SHP77 treated with DMSO at 0.1 percent for 48 hours (cell line): ENCODE results near the gene NAV2.

Experiments
- DNase-seq: peaks from one replicate; lab custom pipeline; 2025; lab: John Stamatoyannopoulos, UW

The NAV2 gene

DNA sequence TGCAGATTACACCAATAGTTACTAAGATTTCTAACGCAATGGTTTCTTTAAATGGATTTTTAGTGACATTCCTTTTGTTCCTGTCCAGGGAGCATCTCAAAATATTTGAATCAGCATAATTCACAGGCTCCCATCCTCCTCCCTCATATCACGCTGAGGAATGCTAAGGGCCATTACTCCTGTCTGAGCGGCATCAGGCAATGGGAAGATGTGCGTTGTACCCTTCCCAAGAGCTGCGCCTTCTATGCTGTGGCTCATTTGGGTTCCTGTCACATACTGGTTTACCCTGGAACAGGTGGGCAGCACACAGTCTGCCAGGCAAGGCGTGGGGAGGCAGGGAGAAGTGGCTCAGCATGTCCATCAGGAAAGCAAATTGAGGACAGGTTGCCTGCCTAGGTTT lies 325.8 kb downstream of the NAV2 start:
- DNase-seq, result no peak

DNA sequence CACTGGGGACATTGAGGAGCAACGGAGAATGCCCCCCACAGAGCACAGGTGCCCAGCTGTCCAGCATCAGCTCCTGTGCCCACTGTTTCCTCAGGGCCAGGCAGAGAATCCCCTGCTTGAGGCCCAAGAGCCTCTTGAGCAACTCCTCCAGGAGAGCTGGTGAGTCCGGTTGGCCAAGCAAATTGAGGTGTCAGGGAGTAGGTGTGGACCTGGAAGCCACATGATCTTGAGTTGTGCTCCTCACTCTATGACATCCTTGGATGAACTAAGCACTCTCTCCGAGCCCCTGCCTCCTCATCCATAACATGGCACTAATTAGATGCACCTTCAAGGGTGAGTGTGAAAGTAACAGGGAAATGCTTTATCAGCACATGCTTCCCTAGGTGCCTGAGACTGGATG lies 326.3 kb downstream of the NAV2 start:
- DNase-seq, result no peak

DNA sequence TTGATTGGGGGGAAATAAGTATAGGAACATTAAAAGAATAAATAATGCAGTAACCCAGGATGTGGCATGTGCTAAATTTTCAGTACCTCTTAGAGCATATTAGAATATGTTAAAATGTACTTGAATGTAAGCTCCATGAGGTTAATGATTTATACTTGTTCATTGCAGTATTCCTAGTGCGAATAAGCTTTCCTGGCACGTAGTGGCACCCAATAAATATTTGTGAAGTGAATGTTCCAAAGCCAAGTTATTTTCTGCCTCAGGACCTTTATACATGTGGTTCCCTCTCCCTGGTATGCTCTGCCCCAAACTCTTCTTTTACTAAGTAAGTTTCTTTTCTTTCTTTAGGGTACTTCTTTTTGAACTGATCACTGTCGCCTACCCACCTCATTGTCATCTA lies 328.9 kb downstream of the NAV2 start:
- no peak for DNase-seq

DNA sequence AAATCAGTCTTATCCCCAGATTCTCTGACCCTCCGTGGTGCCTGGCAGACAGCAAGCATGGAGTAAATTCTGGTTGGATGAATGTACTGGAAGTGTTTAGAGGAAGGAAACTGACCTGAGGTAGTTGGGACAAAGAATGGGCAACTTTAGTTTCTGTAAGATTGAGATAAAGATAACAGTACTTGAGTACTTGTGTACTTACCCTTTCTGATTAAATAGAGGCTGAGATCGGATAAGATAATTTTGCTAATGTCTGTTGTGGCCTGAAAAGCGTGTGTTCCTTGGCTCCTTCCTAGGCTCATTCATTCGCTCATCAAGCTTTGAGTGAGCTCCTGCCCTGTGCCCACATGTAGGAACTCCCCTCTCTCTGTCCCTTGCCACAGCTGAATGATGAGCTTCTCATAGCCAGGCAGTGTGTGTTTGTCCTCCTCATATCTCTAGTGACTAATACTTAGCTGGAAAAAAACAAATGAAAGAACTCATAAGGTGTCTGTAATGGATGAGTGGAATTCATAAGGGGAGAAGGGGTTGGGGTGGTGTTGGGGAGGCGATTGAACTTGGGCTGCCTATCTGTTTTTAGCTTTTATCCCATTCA lies 329.5 kb downstream of the NAV2 start:
- no peak for DNase-seq

DNA sequence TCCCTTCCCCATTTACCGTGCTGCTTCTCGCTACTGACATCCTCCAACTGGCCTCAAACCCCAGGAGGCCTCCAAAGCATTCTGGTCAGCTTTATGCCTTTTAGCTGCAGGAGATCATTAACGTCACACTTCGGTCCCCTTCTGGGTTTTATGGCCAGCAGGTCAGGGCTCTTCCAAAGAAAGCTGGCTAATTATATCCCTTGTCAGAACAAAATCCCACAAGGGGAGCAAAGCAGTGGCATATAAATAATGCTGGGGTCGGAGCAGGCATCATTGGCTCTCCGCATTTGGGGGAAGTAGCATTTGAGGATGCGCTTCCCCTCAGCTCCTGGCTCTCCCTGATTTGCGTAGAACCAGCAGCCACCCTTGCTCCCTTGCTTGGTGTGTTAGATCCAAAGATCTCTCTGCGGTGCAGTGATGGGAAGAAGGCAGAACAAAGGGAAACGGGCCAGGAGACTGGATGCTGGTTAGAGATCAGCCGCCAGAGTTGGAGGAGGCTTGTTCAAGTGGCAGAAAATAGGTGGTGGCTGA lies 330.2 kb downstream of the NAV2 start:
- no peak for DNase-seq

DNA sequence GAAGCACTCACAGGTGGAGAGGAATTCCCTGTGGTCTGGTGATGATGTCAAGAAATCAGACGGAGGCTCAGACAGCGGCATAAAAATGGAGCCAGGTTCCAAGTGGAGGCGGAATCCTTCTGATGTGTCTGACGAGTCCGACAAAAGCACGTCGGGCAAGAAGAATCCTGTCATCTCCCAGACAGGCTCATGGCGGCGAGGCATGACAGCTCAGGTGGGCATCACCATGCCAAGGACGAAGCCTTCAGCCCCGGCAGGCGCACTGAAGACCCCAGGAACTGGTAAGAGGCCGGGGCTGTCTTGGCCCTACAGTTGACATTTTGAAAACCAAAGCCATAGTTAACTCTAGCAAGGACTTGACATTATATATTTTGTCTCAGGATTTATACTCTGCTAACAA lies 331.4 kb downstream of the NAV2 start:
- no peak for DNase-seq

DNA sequence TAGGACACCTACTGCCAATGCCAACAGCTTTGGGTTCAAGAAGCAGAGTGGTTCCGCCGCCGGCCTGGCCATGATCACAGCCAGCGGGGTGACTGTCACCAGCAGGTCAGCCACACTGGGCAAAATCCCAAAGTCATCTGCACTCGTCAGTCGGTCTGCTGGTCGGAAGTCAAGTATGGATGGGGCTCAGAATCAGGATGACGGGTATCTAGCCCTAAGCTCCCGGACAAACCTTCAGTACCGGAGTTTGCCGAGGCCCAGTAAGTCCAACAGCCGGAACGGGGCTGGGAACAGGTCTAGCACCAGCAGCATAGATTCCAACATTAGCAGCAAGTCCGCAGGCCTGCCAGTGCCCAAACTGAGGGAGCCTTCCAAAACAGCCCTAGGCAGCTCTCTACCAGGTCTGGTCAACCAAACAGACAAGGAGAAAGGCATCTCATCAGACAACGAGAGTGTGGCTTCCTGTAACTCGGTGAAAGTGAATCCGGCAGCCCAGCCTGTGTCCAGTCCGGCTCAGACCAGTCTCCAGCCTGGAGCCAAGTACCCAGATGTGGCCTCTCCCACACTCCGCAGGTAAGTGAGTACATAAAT lies 332.6 kb downstream of the NAV2 start:
- DNase-seq, result no peak

DNA sequence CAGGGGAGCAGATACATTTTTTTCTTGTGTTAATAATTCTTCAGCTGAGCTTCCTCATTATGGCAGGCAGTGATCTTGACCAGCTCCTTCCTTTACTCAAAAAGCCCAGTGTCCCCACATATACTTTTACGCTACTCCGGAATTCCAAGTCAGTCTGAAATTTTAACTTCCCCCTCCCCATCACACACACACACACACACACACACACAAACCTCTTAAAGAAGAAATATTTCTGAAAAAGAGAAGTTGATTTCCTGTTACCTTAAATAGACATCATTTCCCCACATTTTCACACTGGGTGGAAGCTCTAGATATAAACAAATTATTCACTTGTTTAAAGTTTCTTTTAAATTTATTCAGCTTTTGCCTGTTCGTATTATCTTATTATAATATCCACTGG lies 333.8 kb downstream of the NAV2 start:
- DNase-seq, result no peak

DNA sequence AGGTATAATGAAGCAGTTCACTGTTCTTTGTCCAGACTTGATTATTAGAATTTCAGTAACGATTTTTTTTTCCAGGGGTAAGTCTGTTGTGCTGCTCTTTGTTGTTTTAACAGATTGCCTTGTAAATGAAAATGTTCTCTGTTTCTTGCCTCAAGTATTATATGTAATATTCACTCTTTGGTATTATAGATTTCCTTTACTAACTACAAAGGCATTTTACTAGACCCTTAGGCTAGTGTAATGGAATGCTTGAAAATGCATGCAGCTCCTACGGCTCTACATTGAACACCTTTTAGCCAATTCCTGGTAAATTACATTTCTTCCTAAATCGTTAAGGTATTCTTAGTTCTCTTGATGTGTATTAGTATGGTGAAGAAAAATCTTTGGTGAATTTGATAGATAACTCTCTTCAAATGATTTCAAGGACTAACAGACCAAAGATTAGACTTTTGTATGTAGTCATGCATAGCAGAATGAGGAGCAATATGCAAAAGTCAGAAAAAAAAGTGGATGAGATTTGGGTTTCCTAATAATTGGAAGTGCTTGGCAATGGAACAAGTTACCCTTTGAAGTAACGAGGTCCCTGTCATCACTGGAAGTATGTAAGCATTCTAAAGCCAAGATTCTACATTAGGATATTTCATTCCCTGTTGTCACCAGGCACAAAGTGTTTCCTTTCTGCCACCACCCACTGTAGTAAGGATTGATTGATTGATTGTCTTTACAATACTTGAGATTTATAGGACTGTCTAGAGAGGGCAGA lies 334.6 kb downstream of the NAV2 start:
- no peak for DNase-seq

DNA sequence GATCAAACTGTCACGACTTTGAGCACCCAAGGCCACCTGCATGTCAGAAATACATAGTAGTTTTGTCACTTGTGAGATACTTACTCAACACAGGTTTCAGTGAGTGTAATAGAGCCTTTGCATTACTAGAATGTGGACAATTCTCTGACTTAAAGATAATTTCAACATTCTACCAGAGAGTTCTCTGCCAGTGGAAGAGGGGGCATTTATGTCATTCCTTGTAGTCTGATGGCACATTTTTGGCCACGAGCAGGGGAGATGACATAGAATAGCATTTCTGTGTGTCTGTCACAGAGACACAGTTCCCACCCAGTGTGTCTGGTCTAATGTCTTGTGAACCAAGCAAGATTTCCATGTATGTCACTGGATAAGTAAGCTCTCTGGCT lies 335.1 kb downstream of the NAV2 start:
- no peak for DNase-seq

DNA sequence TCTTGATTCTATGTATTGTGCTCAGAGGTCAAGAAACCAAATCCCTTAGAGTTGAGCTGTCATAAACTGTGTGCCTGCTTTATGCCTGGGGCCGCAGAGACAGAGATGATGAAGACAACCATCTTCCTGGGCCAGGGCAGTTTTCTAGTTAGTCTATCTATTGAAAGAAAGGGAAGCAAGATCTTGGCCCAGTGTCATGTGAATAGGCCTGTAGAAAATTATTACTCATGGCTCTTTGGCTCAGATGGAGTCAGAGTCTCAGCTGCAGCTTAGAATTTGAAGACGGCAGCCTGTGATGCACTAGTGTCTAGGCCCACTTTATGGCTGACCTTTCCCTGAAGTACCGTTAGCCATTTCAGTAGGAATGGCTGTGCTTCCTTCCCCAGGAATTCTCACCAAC lies 335.6 kb downstream of the NAV2 start:
- no peak for DNase-seq

DNA sequence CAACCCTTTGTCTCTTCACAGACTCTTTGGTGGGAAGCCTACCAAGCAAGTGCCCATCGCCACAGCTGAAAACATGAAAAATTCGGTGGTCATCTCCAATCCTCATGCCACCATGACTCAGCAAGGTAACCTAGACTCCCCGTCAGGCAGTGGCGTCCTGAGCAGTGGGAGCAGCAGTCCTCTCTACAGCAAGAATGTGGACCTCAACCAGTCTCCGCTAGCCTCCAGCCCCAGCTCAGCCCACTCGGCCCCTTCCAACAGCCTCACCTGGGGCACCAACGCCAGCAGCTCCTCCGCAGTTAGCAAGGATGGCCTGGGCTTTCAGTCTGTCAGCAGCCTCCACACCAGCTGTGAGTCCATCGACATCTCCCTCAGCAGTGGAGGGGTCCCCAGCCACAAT lies 336.1 kb downstream of the NAV2 start:
- DNase-seq, result no peak

DNA sequence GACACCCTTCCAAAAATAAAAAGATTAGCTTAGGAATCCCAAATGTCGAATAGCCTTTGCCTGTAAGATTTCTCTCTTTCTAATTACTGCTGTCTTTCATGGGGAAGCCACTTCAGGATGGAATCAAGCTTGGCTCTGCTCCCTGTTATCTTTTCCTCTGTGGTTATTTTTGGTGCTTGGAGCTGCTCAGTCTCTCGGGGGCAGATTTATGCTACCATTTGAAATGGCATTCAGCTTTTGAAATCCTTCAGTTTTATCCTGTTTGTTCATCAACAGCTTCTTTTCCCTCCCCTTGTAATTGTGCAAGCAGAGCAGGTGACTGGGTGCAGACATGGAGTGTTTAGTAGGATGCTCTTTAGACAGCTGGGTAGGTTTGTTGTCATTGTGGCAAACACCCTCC lies 336.6 kb downstream of the NAV2 start:
- no peak for DNase-seq

DNA sequence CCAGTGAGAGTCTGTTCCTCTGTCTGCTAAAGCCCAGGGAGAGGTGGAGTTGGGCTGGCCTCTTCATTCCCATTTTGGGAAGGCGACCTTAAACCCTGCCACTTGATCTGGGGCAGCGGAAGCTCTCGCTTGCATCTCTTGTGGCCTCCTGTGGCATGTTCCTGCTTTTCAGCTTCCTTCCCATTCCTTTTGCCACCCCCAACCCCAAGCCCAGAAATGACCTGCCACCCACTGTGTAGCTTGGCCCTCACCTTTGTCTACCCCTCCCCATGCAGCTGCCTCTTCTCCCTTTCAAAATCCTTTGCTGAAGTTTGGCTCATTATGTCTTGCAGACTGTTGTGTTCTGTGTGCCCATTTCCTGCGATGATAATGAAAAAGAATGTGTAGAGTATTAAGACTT lies 337.4 kb downstream of the NAV2 start:
- no peak for DNase-seq

DNA sequence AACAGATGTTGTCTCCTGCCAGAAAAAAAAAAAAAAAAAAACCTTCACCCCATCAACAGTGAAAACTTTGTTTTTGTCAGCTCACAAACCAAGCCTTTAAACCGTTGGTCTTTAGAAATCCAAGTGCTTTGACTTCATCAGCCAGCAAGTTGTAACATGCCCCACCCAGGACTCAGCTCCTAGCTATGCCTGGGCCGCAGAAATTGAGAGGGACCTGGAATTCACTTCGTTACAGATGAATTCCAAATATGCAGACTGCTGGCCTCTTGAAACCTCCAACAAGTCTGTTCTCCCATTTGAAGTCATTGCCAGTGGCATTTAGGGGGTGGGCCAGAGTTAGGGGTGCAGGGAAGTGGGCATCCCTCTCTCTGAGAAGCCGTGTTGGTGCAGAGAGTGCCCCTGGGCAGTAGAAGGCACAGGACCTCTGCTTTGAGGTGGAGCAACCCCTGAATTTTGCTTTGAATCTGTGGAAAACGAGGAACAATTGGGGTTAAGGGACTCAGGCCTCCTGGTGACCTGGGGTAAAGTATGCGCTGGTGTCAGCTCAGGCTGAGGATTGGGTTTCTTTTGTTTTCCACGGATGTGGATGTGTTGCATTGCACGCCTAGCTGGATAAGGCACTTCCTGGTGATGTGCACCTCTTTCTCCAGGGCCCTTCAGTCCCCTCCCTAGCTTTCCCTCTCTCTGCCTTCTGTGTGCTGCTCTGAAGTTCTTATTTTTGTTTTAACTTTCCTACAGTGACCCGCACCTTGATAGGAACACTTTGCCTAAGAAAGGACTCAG lies 338.1 kb downstream of the NAV2 start:
- no peak for DNase-seq

DNA sequence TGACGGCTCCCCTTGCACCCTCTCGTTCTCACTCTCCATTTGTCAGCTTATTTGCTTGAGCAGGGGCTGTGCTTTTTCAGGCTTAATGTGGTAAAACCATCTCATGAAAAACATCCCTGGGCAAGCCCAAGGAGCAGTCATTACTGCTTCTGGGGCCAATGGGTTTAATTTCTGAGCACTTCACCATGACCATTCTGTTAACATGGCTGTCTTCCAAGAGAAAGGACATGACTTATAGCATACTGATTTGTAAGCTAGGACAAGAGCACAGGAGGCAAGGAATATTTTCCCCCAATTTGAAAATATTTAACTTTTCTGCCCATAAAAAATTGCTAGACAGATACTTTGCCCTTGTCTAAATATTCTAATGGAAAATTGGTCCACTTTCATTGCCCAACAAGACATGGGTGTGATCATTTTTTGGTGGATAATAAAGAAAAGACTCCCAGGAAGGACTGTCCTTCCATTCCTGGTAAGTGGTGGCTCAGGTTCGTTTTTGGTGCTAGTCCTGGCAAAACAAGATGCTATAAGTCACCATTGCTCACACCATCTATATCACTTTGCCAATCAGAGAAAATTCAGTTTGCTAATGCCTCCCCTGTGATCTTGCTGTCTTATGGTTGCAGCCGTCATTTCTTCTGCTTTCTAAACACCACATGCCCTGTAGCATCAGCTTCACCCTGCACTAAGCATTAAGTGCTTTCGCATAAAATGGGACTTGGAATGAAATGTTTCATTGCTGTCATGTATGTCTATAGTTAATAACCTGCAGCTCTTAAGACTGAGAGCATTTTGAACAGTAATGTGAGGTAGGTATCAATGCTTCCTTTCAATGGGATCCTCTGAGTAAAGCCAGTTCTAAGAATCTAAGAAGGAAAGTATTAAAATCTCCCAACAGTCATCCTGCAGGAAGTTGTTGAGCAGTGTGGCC lies 339.1 kb downstream of the NAV2 start:
- no peak for DNase-seq

DNA sequence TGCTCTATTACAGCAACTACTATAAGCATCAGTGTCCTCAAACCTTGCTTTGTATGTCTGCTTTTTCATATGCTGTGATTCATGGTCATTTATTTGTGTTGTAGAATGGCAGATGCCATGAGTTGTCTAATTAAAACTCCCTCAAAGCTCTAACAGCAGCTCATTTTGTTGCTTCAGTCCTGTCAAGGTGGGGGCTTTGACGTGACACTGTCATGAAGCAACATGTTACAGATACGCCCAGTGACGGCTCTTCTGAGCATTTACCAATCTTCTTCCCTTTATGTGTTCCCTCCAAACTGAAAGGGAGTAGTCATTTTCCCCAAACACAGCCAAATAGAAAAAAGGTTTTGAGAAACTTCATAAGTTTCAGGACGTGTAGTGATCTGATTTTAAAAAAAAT lies 340.9 kb downstream of the NAV2 start:
- no peak for DNase-seq

DNA sequence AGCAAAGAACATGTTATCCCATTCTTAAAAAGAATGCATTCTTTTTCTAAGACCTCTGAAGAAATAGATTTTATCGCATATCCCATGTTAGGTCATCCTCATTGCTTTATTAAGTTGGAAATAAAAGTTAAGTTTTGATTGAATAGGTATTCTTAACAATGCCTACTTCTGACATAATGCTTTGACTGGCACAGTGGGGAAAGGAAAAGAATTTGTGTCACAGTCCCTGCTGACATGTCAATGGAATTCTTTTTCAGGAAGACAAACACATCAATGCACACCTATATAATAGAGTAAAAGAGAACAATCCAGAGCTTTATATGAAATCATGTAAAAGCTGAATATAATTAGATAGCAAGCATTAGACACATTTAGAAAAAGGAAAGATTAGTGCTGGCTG lies 341.9 kb downstream of the NAV2 start:
- no peak for DNase-seq

DNA sequence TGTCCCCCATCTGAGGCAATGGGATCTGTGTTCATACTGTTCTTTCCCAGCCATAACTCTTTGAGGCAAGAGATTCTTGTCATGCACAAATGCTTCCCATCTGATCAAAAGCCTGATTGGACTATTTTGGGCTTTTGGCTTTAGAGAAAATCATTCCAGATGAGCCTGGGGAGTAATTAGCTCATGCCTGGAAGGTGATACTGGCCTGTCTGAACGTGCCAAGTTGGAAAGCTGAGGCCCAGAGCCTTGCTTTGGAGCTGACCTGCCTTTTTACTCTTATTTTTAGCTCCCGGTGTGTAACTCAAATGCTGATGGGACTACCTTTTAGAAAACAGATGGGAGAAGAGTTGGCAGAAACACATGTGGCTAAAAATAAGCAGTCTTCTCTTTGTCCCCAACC lies 342.7 kb downstream of the NAV2 start:
- no peak for DNase-seq

DNA sequence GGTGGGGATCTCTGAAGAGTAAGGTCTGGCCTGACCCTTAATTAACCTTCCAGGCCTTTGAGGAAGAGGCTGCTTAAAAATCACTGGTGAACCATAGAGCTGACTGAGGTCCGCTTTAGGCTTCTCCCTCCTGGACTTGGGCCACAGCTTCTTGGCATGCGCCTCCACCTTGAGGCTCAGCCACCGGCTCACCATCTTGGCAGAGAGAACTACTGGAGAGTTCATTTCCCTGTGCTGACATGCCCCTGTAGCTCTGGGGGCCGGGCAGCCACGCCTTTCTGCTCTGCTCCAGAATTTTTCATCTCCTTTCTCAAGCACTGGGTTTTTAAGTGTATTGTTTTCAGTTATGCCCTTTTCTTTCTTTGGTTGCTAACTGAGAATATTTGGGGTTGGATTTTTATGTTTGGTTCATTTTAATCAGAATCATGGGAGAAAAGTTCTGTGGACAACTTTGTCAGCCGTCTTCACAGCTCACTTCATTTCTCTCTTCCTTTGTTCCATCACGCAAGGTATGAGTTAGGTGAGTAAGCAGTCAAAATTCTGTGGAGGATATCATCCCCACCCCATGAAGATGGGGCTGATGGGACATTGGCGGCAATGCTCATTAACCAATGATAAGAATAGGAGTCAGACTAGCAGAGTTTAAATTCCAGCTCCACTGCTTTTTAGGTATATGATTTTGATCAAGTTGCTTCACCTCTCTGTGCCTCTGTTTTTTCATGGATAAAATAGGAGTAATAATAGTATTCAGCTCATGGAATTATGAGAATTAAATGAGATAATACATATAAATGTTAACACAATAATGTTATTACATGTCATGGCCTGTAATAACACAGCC lies 343.7 kb downstream of the NAV2 start:
- no peak for DNase-seq
